GM19239 (cell line): ENCODE measurements around the gene SIPA1.
"Not testable (repeated sequence)": the region's sequence is repeated elsewhere in the genome, so short reads cannot be mapped to it uniquely, and the experiment has no call there.

Source experiments
- DNase-seq: peaks from one replicate; pipeline ENCODE4 v3.0.0; 2011; ENCODE audit warnings: low spot score; ENCODE audit not compliant: insufficient read length
- FAIRE-seq: peaks from 2 replicates; lab custom pipeline; 2011; peaks lifted over from hg19 to GRCh38; lab: Jason Lieb, UNC

The SIPA1 gene

DNA sequence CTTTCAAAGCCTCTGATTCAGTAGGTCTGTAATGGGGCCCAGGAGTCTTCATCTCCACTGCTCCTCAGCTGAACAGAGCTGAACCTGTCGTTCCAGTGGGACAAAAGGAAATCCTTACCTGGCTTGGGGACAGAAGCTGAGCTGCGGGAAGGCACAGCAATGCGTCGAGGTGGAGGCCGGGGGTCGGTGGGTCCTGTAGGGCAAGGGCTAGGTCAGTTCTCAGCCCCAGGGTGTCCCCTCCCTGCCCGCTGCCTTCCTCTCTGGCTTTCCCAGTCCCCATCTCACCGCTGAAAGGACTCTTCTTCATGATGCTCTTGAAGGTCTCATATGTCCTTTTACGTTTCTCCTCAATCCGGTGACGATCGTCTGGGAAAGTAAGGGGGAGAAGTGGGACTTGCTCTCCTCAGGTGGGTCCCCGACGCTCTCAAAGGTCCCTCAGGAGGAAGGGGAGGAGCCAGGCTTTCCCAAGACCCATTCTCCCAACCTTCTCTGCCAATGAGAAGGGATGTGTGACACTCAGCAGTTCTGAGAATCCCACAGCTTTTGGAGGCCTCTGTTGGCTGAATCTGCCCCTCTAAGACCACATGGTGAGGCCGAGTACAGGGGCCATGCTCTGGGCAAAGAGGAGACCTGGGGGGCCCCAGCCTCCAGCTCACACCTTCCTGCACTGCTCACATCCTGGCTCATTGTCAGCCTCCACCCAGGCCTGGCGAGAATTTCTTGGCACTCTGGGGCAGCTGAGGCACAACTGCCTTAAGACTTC lies 17.9 kb downstream of the SIPA1 start:
- DNase-seq (no peak), FAIRE-seq (no peak)

- DNase-seq (no peak), FAIRE-seq (no peak)
Observed at GRCh38 chr11:65657426-65657825, 19.5 kb downstream of the SIPA1 start.

DNA sequence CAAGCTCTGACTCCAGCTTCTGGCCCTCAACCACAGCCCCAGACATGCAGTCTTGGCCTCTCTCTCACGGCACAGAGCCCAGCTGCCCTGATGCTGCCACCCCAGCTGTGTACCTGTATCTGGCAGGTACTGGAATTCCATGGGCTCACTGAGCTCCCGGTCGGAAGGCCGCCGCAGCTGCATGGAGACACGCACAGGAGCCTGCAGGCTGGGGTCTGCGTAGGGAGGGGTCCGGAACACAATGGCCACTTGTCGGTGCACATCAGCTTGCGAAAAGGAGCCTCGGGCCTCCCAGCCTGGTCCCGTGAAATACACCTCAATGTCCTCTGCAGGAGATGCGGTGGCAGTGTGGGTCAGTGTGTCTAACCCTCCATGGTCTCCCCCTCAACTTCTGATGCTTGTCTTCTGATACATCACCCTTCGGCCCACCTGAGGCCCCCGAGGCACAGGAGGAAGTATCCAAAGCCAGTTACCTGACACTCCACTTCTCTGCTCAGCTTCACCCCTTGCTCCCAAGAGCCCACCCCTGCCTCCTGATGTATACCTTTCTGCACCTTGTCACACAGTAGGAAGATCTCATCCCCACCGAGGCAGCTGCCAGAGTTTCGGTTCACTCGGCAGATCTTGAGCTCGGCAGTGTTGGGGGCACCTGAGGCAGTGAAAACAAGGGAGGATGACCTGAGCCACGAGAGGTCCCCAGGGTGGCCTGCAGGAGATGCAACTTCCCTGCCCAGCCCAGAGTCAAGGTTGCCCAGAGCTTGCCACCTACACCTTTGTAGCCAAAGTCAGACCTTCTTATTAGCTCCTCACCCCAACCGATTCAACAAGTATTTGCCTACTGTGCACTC lies 20.5 kb downstream of the SIPA1 start:
- FAIRE-seq (no peak), DNase-seq (no peak)

GRCh38 chr11:65660038-65660437 lies 22.1 kb downstream of the SIPA1 start:
- DNase-seq (no peak), FAIRE-seq (no peak)

GRCh38 chr11:65660908-65661307 lies 23.0 kb downstream of the SIPA1 start:
- DNase-seq, FAIRE-seq: not testable (repeated sequence)

DNA sequence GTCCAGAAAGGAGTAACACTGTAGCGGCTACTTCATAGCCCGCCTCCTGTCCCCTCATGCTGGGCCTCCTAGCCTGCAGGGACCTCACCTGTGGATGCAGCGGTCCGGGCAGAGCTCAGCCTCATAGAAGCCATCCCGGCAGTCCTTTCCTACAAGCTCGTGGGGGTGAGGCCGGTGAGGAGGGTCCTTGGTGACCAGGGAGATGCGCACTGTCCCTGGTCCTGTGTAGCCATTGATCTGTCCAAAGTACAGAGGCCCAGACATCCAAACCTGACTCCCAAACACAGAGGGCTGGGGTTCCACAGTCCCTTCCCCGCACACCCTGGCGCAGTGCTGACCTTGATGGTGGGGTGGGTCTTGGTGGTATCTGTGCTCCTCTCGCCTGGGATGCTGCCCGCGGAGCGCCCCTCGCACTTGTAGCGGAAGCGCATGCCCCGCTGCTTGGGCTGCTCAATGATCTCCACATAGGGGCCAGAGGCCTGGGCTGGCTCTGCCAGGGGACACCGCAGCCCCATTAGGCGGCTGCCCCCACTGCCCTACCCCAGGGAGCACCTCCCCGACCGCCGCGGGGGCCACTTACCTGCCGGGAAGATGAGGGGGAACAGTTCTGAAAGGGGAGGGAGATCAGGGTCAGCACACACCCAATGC lies 23.8 kb downstream of the SIPA1 start:
- no peak for FAIRE-seq

GRCh38 chr11:65662247-65662798 lies 24.4 kb downstream of the SIPA1 start:
- FAIRE-seq (peak; percentile 55), DNase-seq (no peak)

More for the DNA sequence above, 23.8 kb downstream of the SIPA1 start:
- no peak for DNase-seq

GRCh38 chr11:65662799-65663638 lies 25.1 kb downstream of the SIPA1 start, which contains the start of gene RELA:
RELA (minus strand) TSS chr11:65662916; CDS start chr11:65662832, 84 bp downstream.
- FAIRE-seq (peak; percentile 78), DNase-seq (peak; percentile 91)

- FAIRE-seq, result peak; percentile 31
- no peak for DNase-seq
Observed at GRCh38 chr11:65663639-65664200, 25.8 kb downstream of the SIPA1 start.

- FAIRE-seq, result no peak
- DNase-seq, result no peak
Observed at GRCh38 chr11:65672180-65672860, 34.4 kb downstream of the SIPA1 start.

GRCh38 chr11:65672982-65673381 lies 35.1 kb downstream of the SIPA1 start:
- DNase-seq (no peak), FAIRE-seq (no peak)

DNA sequence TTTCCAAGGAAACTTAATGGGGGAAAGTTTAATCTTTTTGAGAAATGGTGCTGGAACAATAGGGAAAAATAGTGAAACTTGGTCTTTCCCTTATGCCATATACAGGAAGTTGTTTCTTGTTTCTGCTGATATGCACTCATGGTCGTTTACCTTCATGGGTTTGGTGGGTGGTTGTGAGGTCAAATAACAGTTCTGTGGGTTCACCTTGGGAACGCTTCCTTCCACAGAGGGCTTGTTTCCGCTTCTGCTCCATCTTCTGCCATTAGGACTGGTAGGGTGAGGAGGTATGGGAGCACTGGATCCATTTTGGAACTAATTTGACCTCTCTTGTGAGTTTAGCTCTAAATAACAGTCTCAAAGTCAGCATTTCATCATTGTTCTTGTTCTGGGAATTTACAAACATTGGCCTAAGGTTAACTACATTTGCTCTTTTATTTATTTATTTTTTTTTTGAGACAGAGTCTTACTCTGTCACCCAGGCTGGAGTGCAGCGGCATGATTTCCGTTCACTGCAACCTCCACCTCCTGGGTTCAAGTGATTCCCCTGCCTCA lies 42.4 kb downstream of the SIPA1 start:
- no peak for FAIRE-seq
- DNase-seq, result no peak

DNA sequence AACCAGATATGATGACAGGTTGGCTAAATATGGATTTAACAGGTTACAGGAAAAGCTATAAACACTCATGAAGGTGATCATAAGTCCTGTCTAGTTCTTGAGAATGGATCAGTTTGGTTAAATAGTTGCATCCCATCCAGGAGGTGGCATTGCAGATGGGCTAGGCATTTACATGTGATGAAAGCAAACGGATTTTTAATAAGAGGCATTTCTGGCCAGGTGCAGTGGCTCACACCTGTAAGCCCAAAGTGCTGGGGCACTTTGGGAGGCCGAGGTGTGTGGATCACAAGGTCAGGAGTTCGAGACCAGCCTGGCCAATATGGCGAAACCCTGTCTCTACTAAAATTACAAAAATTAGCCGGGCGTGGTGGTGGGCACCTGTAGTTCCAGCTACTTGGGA lies 45.6 kb downstream of the SIPA1 start:
- not testable (repeated sequence) for FAIRE-seq, DNase-seq

GRCh38 chr11:65685981-65686380 lies 48.1 kb downstream of the SIPA1 start:
- DNase-seq (no peak), FAIRE-seq (no peak)

DNA sequence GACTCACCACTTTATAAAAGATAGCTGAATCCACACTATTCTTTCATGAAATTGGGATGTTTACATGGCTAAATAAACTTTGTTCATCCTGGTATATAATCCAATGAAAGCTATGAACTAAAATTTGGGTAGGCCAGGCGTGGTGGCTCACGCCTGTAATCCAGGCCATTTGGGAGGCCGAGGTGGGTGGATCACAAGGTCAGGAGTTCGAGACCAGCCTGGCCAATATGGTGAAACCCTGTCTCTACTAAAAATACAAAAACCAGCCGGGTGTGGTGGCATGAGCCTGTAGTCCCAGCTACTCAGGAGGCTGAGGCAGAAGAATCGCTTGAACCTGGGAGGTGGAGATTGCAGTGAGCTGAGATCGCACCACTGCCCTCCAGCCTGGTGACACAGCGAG lies 53.9 kb downstream of the SIPA1 start:
- not testable (repeated sequence) for FAIRE-seq, DNase-seq

DNA sequence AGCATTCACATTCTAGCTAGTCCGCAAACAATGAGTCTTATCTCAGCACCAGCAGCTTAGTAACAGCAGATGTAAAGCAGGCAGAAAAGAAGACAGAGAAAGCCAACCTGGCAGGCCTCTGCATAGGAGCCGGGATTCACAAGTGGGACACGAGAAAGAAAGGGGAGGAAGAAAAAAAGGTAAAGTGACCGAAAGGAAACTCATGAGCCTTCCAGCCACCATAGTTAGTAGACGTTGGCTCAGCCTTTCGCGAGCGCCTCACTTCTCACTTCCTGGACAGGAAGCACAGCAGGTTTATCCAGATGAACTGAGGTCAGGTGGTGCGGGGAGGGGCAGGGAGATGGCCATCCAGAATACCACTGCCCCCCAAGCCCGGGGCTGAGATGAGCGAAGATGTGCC lies 54.5 kb downstream of the SIPA1 start:
- FAIRE-seq (no peak), DNase-seq (no peak)

- FAIRE-seq, result no peak
- DNase-seq, result no peak
Observed at GRCh38 chr11:65695459-65696241, 57.7 kb downstream of the SIPA1 start.
